Measurements from ENCODE around the gene ITGAV.

ITGAV gene

DNA sequence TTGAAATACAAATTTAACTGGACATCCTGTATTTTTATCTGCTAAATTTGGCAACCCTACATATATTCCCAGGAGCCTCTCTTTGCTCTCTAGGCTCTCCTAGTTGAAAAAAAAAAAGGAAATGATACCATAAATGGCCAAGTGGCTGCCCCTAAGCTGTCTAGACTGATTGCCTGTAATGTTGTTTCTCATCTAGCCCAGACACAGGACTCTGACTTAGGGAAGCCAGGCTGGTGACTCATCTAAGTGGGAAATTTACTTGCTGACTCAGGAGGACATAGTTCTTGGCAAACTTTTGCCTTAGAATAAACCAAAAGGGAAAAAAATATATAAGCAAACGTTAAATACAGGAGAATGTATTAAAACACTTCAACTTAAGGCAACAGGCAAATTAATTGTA is 14.6 kb upstream of the ITGAV start:
- DNase-seq (ENCODE audit: low read depth), result no peak

DNA sequence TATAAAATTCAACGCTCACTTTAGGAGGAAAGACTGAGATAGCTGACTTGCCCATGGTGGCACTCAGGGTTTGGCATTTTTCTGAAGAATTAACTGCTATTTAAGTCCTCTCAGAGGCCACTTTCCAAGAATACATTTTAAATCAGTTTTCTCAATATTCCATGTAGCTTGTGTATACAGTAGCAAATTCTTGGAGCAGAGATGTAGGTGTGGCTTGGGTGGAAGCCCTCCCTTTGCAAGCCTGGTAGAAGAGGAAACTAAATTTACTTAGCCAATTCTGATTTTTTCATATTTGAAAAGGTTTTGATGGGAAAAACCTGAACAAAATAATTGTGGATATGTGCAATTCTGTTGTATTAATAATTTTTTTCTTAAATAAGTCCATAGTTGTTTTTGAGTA is 14.0 kb upstream of the ITGAV start:
- no peak for DNase-seq (ENCODE audit: low read depth)

DNA sequence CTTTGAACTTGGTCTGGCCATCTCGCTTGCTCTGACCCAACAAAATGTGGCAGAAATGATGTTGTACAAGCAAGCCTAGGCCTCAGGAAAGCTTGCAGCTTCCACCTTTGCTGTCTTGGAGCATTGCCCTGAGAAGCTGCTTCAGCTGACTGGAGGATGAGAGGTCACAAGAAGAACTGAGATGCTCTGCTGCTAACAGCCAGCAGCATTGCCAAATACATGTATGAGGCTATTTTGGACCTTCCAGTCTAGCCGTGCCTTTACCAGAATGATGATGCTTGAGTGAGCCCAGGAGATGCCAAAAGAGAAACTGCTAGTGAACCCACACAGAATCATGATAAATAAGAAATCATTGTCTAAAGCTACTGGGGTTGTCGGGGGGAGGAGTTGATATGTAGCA is 13.2 kb upstream of the ITGAV start:
- no peak for DNase-seq (ENCODE audit: low read depth)

DNA sequence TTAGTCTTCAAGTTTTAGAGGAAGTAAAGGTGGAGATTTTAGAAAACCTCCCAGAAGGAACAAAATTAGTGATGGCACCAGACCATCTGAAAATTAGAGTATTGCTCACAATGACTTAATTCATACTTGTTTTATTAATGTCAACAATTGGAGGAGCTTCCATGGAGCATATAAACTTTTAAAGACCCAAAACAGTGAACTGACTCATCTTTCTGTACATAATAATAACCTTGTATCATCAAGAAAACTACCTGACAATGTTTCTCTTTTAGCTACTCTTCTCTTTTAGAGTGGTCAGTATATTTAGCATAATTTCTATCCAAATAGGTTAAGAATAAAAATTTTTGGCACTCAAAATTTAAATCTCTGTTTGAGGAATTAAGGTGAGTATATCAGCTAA is 7.2 kb upstream of the ITGAV start:
- no peak for DNase-seq (ENCODE audit: low read depth)

DNA sequence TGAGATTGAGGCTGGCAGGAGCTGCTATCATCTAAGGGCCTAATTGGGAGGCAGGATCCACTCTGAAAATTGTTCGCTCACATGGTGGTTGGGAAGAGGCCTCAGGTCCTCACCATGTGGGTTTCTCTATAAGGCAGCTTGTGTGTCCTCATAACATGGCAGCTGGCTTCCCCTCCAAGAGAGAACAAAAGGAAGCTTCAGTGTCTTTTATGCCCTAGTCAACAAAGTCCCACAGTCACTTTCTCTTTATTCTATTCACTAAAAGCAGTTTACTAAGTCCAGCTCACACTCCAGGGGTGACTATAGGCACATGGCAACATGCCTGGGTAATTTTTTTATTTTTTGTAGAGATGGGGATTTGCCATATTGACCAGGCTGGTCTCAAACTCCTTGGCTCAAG is 5.8 kb upstream of the ITGAV start:
- no peak for DNase-seq (ENCODE audit: low read depth)

DNA sequence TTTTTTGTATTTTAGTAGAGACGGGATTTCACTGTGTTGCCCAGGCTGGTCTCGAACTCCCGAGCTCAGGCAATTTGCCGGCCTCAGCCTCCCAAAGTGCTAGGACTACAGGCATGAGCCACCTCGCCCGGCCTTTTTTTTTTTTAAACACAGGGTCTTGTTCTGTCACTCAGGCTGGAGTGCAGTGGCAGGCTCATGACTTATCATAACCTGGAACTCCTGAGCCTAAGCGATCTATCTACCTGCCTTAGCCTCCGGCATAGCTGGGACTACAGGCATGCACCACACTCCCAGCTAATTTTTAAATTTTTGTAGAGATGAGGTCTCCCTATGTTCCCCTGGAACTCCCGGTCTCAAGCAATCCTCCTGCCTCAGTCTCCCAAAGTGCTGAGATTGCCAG is 1.4 kb upstream of the ITGAV start:
- DNase-seq (ENCODE audit: low read depth), result no peak

DNA sequence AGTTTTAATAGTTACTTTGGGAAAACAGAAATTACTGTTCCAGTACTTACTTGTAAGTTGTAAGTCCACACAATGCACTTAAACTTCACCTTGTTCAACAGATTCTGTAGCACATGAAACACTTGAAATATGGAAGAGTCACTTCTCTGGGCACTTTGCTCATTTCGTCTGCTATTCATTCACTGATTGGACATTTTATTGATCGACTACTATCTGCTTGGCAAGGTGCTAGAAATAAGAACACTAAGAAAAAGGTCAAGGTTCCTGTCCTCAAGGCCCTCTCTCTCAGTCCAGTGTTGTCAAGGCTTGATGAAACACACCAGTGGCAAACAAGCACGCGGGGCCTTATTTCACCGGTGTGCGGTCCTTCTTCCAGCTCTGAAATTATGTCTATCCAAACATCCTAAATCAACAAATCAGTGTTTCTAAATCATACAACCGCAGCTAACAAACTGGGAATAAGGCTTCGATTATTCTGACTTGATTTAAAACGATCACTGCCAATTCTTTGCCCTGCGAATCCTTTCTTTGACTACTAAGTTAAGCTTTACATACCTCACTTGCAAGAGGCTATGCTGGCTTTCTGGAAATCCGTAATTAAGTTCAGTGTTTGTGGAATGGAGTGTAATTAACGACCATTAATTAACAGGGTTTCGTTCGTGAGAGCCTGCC is 780 bp upstream of the ITGAV start:
- DNase-seq (ENCODE audit: low read depth), result no peak

DNA sequence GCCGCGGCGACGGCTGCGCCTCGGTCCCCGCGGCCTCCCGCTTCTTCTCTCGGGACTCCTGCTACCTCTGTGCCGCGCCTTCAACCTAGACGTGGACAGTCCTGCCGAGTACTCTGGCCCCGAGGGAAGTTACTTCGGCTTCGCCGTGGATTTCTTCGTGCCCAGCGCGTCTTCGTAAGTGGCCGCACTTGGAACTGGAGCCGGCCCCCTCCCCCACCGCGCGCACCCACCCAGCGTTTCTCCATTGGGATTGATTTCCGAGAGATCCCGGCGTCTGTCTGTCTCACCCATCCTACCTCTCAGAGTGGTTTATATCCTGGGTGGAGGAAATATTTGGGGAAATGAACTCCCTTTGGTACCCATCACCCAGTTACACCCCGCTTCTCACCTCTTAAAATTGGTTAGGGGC is 498 bp downstream of the ITGAV start:
- no peak for DNase-seq (ENCODE audit: low read depth)

DNA sequence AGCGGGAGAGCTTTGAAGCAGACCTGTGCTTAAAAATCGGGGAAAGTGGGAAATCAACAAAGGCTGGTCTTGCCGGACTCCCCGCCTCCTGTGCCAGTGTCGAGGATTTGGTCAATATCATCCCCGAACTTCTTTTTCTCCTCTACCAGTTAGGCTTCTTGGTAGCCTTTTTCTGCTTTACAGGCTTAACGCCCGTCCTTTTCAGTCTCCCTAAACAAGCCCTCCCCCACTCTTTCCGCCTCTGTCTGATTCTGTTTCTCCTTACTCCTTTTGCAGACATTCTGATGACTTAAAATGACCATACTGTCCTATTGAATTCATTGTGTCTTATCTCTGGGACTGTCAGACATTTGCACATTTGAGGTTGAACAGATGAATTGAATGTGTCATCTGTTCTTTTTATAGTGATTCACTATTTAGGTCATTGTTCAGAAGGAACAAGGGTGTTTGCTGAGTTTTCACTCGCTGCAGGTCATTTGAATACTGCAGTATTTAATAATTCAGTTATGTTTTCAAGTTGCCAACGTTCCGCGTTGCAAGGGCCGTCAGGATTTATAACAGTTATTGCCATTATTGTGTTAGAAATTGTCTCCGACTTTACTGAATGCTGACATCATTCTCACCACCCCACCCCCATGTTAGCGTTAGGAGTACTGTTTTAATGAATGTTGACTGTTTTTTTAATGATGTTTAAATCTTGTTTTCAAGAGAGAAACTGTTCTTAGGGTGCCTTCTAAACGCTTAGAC is 1.1 kb downstream of the ITGAV start:
- no peak for DNase-seq (ENCODE audit: low read depth)

DNA sequence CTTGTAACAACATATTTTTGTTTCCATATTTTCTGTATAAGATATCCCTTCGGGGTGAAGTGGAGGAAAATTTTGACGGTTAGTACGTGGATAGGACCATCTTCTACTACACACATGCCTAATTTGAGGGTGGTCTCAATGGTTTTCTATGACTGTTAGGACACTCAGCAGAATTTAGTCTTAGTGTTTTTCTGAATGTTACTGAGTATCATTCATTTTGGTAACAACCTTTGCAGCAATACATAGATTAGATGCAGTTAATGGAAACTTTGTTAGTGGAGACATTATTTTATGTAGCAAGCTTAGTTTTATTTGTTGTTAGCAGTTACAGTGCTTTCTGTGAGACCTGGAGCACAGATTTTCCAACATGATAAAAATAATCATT is 1.6 kb downstream of the ITGAV start:
- DNase-seq (ENCODE audit: low read depth), result no peak

DNA sequence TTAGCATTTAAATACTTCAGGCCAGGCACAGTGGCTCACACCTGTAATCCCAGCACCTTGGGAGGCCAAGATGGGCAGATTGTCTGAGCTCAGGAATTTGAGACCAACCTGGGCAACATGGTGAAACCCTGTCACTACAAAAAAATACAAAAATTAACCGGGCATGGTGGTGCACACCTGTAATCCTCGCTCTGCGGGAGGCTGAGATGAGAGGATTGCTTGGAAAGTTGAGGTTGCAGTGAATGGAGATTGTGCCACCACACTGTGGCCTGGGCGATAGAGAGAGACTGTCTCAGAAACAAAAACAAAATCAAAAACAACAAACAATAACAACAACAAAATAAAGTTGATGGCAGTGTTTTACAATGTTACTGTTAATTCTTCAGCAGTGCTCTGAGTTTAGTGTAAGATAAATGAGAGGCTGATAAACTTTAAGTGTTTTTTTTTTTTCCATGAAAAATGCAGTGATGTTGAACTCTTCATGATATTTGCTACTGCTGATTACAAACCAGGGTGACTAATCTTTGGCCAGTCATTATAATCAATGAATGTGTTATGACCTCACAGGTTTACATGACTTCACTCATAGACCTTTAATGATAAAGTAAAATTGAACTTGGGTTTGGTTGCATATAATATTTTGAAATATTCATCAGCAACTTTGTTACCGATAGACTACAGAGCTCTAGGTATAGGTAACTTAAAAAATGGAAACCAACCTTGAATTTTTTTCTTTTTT is 2.5 kb downstream of the ITGAV start:
- DNase-seq (ENCODE audit: low read depth), result no peak

DNA sequence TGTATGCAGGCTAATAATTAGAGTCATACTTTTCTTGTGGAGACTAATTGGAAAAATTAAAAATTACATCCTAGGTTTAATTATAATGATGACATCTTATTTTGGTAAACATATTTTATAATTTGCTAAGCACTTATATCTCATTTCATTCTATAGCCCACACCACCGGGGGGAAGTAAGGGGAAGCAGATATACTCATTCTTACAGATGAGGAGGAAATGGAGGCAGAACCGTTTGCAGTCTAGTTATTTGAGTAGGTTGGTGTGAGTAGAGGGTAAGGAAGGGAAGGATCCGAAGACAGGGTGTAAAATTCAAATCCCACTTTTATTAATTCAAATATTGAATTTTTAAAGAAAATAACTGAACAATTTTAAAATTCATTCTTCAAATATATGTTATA is 3.7 kb downstream of the ITGAV start:
- no peak for DNase-seq (ENCODE audit: low read depth)

DNA sequence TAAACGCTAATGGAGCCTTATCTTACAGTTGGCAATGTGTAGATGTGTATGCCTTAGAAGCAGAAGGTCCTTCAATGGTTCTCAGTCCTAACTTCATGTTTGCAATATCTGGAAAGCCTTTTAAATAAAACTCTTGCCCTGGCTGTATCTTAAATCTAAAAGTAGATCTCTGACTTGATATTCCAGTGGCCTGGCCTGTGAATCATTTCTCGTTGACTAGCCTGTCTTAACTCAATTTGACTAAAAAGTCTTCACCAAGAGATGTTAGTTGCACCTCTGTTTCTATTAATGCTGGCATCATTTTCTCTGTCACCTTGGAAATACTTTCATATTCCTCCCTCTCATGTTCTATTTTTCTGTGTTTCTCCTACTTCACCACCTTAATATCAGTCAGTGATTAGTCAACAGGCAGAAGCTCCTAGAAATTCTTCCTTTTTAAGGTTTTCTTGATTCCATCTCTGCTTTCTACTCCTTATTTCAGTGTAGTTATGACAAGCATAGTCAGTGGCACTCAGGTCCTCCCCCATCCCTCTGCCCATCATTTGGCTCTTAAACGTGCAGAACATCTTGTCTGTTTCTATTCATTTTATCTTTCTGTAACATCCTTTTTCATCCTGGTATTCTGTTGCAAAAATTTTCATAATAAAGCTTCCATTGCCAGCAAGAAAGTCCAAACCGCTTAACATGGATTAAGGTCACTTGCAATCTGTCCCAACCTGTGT is 4.3 kb downstream of the ITGAV start:
- no peak for DNase-seq (ENCODE audit: low read depth)

DNA sequence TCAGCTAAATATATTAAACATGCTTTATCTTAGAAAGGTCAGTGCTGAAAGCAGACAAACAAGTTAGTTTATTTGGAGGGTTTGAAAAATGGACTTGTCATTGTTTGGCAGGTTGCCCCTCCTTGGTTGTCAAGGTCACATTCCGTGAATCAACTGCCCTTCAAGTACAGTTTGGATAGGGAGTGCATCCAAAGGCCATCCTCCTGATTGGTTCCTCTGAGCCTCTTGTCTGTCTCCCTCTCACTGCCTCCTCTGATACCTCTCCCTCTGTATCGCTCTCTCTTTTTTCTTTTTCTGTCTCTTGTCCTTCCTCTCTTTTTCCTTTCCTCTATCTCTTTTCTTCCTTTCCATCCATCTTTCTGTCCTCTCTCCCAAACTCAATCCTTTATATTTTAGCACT is 5.4 kb downstream of the ITGAV start:
- no peak for DNase-seq (ENCODE audit: low read depth)

DNA sequence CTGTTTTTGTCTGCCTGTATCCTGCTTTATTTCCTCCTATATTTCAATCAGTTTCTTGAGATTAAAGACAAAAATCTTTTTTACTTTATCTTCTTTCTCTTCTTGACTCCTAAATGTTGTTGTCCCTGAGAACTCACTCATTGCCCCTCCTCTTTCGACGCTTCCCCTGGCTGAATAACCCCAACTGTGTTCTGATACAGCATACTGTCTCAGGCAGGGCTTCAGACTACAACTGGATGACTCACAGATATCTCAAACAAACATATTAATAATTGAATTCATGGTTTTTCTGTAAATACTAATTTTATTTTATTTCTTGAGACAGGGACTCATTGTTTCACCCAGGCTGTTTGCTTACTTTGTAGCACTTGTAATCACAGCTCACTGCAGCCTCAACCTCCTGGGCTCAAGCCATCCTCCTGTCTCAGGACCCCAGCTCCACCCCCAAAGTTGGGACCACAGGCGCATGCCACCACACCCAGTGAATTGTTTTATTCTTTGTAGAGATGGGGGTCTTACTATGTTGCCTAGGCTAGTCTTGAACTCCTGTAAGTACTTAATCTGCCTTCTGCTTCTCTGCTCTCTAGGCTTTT is 9.4 kb downstream of the ITGAV start:
- DNase-seq (ENCODE audit: low read depth), result no peak

DNA sequence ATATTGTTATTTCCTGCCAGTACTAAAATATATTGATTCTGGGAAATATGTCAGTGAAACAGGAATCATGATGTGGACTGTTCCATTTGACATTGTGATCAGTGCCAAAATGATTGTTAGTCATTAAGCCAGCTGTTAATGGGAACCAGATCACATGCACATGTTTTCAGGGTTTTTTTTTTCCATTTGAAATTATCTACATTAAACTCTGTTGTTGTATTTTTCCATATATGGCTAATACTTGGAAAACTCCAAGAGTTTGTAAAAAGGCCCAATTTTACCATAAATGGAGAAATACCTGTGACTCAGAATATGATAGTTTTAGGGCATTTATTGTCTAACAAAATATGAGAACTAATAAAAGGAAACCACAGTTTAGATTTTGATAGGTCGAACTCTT is 13.4 kb downstream of the ITGAV start:
- no peak for DNase-seq (ENCODE audit: low read depth)

DNA sequence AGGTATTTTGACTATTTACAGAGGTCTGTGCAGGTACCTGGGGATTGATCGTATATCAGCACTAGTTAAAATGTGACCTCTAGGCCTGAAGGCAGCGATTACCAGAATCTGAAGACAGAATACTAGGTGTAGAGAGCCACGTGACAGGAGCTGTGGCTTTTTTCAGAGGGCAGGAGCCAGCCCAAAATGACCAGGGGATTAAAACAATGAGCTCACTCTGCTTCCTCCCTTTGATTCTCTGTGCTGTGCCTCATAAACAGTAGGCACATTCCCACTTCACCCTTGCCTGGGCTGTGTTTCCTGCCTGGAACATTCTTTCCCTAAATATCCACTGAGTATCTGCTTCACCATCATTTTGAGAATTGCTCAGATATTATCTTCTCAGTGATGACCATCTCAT is 15.2 kb downstream of the ITGAV start:
- DNase-seq (ENCODE audit: low read depth), result no peak

DNA sequence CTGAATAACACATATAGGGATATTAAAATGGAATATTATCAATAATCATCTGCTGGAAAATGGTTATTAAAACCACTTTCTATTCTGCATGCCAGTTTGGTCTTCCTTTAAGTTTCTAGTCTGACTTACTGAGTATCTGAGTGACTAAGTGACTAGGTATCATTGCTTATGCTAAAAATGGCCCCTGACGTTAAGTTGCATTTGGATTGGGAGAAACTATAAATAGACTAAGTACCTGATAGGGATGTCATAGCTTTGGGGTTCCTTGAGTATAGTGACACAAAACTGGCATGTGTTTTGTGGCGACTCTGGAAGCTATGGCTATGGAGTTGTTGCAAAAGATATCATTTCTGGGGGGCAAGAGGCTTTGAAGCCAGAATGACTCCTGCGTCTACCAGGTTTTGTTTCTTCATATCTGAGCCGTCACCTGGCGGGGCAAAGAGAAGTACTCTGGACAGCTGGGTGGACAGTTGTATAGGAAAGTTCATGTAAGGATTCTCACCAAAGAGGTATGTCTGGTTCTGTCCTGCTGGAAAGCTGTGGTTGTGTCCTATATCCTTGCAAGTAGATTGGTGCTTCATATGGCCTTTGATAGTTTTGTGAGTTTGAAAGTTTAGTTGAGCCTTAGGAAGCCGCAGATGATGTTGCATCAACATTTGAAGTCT is 17.9 kb downstream of the ITGAV start:
- DNase-seq (ENCODE audit: low read depth), result no peak

DNA sequence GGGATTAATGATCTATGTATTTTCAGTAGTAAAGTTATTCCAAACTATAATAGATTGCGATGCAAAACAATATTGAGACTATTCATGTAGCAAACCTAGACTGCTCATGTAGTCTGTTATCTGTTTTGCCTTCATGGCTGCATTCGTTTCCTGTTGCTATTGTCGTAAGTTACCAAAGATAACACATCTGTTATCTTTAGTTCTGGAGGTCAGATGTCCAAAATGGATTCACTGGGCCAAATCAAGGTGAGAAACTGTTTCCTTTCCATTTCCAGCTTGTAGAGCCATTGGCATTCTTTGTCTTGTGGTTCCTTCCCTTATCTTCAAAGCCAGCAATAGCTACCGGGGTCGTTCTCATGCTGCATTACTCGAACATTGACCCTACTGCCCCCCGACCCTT is 20.9 kb downstream of the ITGAV start:
- no peak for DNase-seq (ENCODE audit: low read depth)

DNA sequence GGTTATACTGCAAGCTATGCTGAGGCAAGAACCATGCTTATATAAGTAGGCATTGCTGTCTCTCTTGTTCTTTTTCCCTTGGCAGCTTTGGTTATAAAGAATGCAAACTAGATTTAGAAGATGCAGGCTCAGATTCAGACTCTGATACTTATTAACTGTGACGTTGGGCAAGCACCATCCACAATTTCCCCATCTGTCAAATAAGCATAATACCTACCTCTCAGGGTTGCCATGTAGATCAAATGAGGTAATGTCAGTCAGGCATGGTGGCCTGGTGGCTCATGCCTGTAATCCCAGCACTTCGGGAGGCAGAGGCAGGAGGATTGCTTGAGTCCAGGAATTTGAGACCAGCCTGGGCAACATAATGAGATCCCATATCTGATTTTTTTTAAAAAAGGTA is 21.7 kb downstream of the ITGAV start:
- no peak for DNase-seq (ENCODE audit: low read depth)

DNA sequence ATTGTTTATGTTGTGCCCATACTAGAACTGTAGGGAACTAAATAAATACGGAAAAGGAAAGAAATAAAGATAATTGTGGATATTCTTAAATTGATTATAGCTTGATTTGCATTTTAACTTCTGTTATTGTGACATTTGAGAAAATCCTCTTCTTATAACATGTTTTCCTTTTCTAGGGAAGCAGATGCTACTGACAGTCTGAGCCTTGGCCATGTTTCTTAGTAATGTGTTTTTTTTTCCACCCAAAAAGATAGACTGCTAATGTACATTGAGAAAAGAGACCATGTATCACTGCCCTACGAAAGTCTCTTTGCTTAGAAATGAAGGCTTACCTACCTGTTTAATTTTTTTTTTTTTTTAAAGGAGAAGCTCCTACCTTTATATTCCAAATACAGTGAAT is 22.2 kb downstream of the ITGAV start:
- no peak for DNase-seq (ENCODE audit: low read depth)
